ENCODE data around the gene KLKB1.

GRCh38 chr4:186216465-186217024 lies 10.8 kb upstream of the KLKB1 start:
- TF ChIP-seq EP300 (IDR thresholded peaks at IDR 0.05; ENCODE audit: borderline replicate concordance in 1 of 2, low read depth in 1 of 2, low read length in 1 of 2) (peak in 1 of 2 experiments; percentile 78; a peak in 1 of 4 replicates), MXI1 (IDR thresholded peaks at IDR 0.05; ENCODE audit: low read depth, low read length) (peak; percentile 79), CTCF (IDR thresholded peaks at IDR 0.05) (no peak), POLR2AphosphoS5 (IDR thresholded peaks at IDR 0.05; ENCODE audit: low read depth, low read length) (no peak)

Measured in SK-N-SH (cell line).